SK-N-SH (cell line): ENCODE measurements around the gene SYNM.

Experiments used
- CHD2 ChIP-seq: fragments of 150-350 bp; IDR thresholded peaks from 2 replicates; pipeline ENCODE4 v1.6.1; 2018; ENCODE audit warnings: low read length; ENCODE audit not compliant: partially characterized antibody
- CTCF ChIP-seq: fragments of 200-600 bp; sonication (generic); IDR thresholded peaks from 2 replicates; pipeline ENCODE4 v1.6.1; 2017; ENCODE audit warnings: antibody characterized with exemption, mild to moderate bottlenecking, moderate library complexity
- EP300 ChIP-seq, 2 experiments: IDR thresholded peaks; 2 replicates each; pipeline versions ENCODE4 v1.4.0 to v1.6.1; 2012; ENCODE audit warnings: borderline replicate concordance in 1 of 2, low read depth in 1 of 2, low read length in 1 of 2
- FOSL2 ChIP-seq: IDR thresholded peaks from 2 replicates; pipeline ENCODE4 v1.4.0; 2012; ENCODE audit warnings: low read depth, mild to moderate bottlenecking, moderate library complexity, borderline replicate concordance
- FOXM1 ChIP-seq: IDR thresholded peaks from 2 replicates; pipeline ENCODE4 v1.4.0; 2012; ENCODE audit warnings: low read depth, mild to moderate bottlenecking
- GABPA ChIP-seq: IDR thresholded peaks from 2 replicates; pipeline ENCODE4 v1.4.0; 2012; ENCODE audit warnings: low read depth, mild to moderate bottlenecking
- YY1 ChIP-seq: IDR thresholded peaks from 2 replicates; pipeline ENCODE4 v1.4.0; 2012; ENCODE audit warnings: low read depth, mild to moderate bottlenecking
- TF ChIP-seq, protein P1 (sequence below): IDR thresholded peaks from 2 replicates; pipeline ENCODE4 v1.4.0; 2012; ENCODE audit warnings: low read depth
- TF ChIP-seq, protein P2 (sequence below): IDR thresholded peaks from 2 replicates; pipeline ENCODE4 v1.4.0; 2012; ENCODE audit warnings: low read depth, borderline replicate concordance
- TF ChIP-seq, protein P3 (sequence below): IDR thresholded peaks from 2 replicates; pipeline ENCODE4 v1.6.1; 2012; ENCODE audit warnings: mild to moderate bottlenecking, low read depth, low read length, moderate library complexity

- TF ChIP-seq EP300 (IDR thresholded peaks at IDR 0.05; ENCODE audit: borderline replicate concordance in 1 of 2, low read depth in 1 of 2, low read length in 1 of 2) (no peak), CTCF (no peak), GABPA (no peak), FOXM1 (no peak), YY1 (no peak), FOSL2 (no peak), CHD2 (no peak)
- TF ChIP-seq, protein P1, sequence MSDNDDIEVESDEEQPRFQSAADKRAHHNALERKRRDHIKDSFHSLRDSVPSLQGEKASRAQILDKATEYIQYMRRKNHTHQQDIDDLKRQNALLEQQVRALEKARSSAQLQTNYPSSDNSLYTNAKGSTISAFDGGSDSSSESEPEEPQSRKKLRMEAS = no peak
- TF ChIP-seq, protein P2, sequence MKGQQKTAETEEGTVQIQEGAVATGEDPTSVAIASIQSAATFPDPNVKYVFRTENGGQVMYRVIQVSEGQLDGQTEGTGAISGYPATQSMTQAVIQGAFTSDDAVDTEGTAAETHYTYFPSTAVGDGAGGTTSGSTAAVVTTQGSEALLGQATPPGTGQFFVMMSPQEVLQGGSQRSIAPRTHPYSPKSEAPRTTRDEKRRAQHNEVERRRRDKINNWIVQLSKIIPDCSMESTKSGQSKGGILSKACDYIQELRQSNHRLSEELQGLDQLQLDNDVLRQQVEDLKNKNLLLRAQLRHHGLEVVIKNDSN = no peak
- TF ChIP-seq, protein P3, sequence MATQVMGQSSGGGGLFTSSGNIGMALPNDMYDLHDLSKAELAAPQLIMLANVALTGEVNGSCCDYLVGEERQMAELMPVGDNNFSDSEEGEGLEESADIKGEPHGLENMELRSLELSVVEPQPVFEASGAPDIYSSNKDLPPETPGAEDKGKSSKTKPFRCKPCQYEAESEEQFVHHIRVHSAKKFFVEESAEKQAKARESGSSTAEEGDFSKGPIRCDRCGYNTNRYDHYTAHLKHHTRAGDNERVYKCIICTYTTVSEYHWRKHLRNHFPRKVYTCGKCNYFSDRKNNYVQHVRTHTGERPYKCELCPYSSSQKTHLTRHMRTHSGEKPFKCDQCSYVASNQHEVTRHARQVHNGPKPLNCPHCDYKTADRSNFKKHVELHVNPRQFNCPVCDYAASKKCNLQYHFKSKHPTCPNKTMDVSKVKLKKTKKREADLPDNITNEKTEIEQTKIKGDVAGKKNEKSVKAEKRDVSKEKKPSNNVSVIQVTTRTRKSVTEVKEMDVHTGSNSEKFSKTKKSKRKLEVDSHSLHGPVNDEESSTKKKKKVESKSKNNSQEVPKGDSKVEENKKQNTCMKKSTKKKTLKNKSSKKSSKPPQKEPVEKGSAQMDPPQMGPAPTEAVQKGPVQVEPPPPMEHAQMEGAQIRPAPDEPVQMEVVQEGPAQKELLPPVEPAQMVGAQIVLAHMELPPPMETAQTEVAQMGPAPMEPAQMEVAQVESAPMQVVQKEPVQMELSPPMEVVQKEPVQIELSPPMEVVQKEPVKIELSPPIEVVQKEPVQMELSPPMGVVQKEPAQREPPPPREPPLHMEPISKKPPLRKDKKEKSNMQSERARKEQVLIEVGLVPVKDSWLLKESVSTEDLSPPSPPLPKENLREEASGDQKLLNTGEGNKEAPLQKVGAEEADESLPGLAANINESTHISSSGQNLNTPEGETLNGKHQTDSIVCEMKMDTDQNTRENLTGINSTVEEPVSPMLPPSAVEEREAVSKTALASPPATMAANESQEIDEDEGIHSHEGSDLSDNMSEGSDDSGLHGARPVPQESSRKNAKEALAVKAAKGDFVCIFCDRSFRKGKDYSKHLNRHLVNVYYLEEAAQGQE = no peak
Measured at GRCh38 chr15:99151156-99151555, 46.3 kb downstream of the SYNM start.
